PFSK-1 (cell line): ENCODE data around the gene TMEM245.

Experiments
- POLR2AphosphoS5 ChIP-seq: IDR thresholded peaks from 2 replicates; pipeline ENCODE4 v1.6.1; 2012; ENCODE audit warnings: low read depth, mild to moderate bottlenecking, control low read depth, low read length, moderate library complexity
- SIN3A ChIP-seq: IDR thresholded peaks from 2 replicates; pipeline ENCODE4 v1.6.1; 2012; ENCODE audit warnings: mild to moderate bottlenecking, low read length, moderate library complexity, borderline replicate concordance; ENCODE audit not compliant: insufficient read depth
- TAF1 ChIP-seq: IDR thresholded peaks from 2 replicates; pipeline ENCODE4 v1.6.1; 2012; ENCODE audit warnings: low read length, control low read depth, borderline replicate concordance; ENCODE audit not compliant: insufficient read depth

- no peak for TF ChIP-seq POLR2AphosphoS5
- TF ChIP-seq TAF1, result no peak
- no peak for TF ChIP-seq SIN3A
Observed at GRCh38 chr9:109101202-109101595, 18.5 kb downstream of the TMEM245 start.
